ENCODE data around the gene DEGS1. TPM values are rescaled to one million over a fixed set of nuclear protein-coding genes. Genes with fewer than 3 reads are reported as not detected.

DEGS1 gene
- total RNA-seq, 4 donors from 2014 or later = 629 to 976 (median 837) TPM

DNA sequence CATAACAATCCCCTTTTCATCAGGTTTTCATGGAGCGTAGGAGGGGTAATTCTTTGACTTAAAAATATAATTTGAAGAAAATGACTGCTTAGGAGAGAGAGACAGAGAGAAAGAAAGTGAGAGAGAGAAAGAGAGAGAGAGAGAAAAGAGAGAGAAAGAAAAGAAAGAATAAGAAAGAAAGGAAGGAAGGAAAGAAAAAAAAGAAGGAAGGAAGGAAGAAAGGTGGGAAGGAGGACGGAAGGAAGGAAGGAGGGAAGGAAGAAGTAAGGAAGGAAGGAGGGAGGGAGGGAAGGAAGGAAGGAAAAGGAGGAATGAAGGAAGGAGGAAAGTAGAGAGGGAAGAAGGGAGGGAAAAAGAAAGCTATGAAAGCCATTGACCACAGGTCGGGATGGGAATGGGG is 10.8 kb upstream of the DEGS1 start:
- no peak for TF ChIP-seq POLR2A (IDR thresholded peaks at IDR 0.05)
- TF ChIP-seq, protein P1, sequence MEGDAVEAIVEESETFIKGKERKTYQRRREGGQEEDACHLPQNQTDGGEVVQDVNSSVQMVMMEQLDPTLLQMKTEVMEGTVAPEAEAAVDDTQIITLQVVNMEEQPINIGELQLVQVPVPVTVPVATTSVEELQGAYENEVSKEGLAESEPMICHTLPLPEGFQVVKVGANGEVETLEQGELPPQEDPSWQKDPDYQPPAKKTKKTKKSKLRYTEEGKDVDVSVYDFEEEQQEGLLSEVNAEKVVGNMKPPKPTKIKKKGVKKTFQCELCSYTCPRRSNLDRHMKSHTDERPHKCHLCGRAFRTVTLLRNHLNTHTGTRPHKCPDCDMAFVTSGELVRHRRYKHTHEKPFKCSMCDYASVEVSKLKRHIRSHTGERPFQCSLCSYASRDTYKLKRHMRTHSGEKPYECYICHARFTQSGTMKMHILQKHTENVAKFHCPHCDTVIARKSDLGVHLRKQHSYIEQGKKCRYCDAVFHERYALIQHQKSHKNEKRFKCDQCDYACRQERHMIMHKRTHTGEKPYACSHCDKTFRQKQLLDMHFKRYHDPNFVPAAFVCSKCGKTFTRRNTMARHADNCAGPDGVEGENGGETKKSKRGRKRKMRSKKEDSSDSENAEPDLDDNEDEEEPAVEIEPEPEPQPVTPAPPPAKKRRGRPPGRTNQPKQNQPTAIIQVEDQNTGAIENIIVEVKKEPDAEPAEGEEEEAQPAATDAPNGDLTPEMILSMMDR (IDR thresholded peaks at IDR 0.05) = no peak
- DNase-seq (ENCODE audit: low spot score in 2 of 2) = no peak
- H3K4me3 ChIP-seq (ENCODE audit: low read depth, poor library complexity, severe bottlenecking) = no peak overlapping the region
- WGBS, 2 donors = 81 to 84% methylated on average over 3 of the region's 3 CpGs
- intact Hi-C loops (cut with DNase I; ENCODE audit: low total_unique reads) = no loop called here

DNA sequence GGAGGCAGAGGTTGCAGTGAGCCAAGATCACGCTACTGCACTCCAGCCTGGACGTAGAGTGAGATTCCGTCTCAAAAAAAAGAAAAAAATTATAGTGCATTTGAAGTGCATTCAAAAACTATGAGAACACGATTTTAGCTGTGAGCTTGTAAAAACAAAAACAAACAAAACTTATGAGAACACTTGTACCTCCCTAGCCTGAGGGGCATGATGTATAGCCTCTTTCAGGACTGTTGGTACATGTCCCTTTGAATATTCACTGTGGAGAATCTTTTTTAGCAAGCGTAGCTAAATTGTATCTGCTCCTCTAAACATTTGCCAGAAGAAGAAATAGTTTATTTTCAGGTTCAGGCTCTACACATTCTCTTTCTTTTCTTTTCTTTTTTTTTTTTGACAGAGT is 9.5 kb upstream of the DEGS1 start:
- WGBS, 2 donors = 42 to 49% methylated on average over 5 of the region's 5 CpGs
- no peak for DNase-seq (ENCODE audit: low spot score in 2 of 2)
- intact Hi-C loops (cut with DNase I; ENCODE audit: low total_unique reads) = no loop called here
- H3K4me3 ChIP-seq (ENCODE audit: low read depth, poor library complexity, severe bottlenecking) = no peak overlapping the region
- TF ChIP-seq, protein P1 (IDR thresholded peaks at IDR 0.05) = no peak
- no peak for TF ChIP-seq POLR2A (IDR thresholded peaks at IDR 0.05)

DNA sequence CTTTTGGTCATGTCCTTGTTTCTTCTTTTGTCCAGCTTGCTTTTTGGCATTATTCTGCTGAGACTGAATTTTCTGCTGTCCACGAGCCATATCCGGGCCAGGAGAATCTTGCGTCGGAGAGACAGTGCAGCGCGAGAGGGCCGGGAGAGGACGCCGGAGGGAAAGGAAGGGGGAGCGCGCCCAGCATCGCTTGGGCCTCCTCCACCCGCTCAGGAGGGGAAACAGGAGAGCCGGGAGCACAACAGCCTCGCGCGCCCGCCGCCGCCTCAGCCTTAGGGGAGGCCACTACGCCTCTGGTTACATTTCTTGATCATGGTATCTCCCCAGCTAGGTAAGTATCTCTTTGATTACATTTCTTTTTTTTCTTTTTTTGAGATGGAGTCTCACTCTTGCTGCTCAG is 7.4 kb upstream of the DEGS1 start:
- no peak for TF ChIP-seq POLR2A (IDR thresholded peaks at IDR 0.05)
- TF ChIP-seq, protein P1 (IDR thresholded peaks at IDR 0.05) = no peak
- DNase-seq (ENCODE audit: low spot score in 2 of 2) = peak in 1 of 2 donors; percentile 84
- intact Hi-C loops (cut with DNase I; ENCODE audit: low total_unique reads) = no loop called here
- no peak overlapping the region for H3K4me3 ChIP-seq (ENCODE audit: low read depth, poor library complexity, severe bottlenecking)
- 8 to 19% methylated on average over 21 of the region's 21 CpGs for WGBS, 2 donors

DNA sequence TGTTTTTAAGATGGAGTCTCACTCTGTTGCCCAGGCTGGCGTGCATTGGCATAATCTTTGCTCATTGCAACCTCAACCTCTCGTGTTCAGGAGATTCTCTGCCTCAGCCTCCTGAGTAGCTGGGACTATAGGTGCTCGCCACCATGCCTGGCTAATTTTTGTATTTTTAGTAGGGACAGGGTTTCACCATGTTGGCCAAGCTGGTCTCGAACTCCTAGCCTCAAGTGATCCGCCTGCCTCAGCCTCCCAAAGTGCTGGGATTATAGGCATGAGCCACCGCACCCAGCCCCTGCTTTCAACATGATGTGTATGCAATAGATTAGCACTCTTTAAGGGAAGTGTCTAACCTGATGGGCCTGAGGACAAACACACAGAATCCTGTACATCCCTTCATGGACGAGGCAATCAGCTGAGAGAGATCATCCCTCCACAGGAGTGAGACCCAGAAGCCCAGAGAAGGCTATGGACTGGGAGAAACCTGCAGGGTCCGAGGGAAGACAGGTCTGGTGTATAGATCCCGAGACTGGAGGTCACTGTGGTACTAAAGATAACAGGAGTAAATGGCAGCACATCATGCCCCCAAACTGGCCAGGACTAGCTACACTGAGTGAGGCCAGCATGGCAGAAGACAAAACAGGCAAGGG is 5.6 kb upstream of the DEGS1 start:
- peak in 1 of 2 donors; percentile 53 for DNase-seq (ENCODE audit: low spot score in 2 of 2)
- TF ChIP-seq, protein P1 (IDR thresholded peaks at IDR 0.05) = no peak
- no peak for TF ChIP-seq POLR2A (IDR thresholded peaks at IDR 0.05)
- intact Hi-C loops (cut with DNase I; ENCODE audit: low total_unique reads) = no loop called here
- no peak overlapping the region for H3K4me3 ChIP-seq (ENCODE audit: low read depth, poor library complexity, severe bottlenecking)
- 89 to 94% methylated on average over 9 of the region's 9 CpGs for WGBS, 2 donors

DNA sequence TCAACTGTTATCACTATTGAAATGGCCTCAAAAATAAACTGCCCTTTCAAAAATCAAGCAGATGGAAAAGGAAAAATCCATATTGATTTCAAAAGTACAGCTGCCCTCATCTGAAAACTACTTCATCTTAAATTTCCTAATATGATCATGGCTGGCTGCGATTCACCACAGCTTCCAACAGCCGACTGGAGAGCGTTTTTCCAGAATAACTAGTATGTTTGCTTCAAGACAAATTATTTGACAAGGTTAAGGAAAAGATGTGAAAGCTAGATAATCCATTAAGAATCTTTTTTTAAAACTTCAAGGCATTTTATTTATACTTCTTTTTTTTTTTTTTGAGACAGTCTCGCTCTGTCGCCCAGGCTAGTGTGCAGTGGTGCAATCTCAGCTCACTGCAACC is 4.1 kb upstream of the DEGS1 start:
- WGBS, 2 donors = 61 to 63% methylated on average over 5 of the region's 5 CpGs
- intact Hi-C loops (cut with DNase I; ENCODE audit: low total_unique reads) = no loop called here
- DNase-seq (ENCODE audit: low spot score in 2 of 2) = peak in 1 of 2 donors; percentile 29
- H3K4me3 ChIP-seq (ENCODE audit: low read depth, poor library complexity, severe bottlenecking) = no peak overlapping the region
- TF ChIP-seq POLR2A (IDR thresholded peaks at IDR 0.05) = no peak
- TF ChIP-seq, protein P1 (IDR thresholded peaks at IDR 0.05) = no peak
